K562 (cell line): ENCODE measurements around the gene TCAP. TPM values are rescaled to one million over a fixed set of nuclear protein-coding genes. Genes with fewer than 3 reads are reported as not detected.
A peak's percentile ranks its signal among the peaks of the same experiment; 100 is the strongest.
"Not testable (repeated sequence)": the region's sequence is repeated elsewhere in the genome, so short reads cannot be mapped to it uniquely, and the experiment has no call there.

Experiments used
- ATAC-seq: fragments of 200-7000 bp; cut with Tn5 transposase; 3 replicates; pipeline ENCODE4 v1.9.1; 2020; ENCODE audit warnings: moderate library complexity
- BruUV-seq: library from RNA; stranded (reverse); fragments of 400-500 nt; replicated peaks from 2 replicates; lab custom pipeline; 2021; lab: Mats Ljungman, UMichigan
- CTCF ChIA-PET: fragments of 300-600 bp; formaldehyde crosslinking; extraction: SDS; loops from one replicate; lab custom pipeline; 2021; ENCODE audit warnings: low intra/inter-chr PET ratio; lab: Yijun Ruan, JAX
- POLR2A ChIA-PET: fragments of 300-600, 350-650 bp; sonication (Branson Sonifier 250); formaldehyde crosslinking; extraction: SDS; loops from one replicate; lab custom pipeline; 2021; ENCODE audit warnings: antibody characterized with exemption, inconsistent platforms; lab: Yijun Ruan, JAX
- DNase-seq, 4 experiments: peaks; one replicate each; pipeline versions ENCODE4 v3.0.0 to v3.0.0-alpha.2; 2011 to 2018; ENCODE audit warnings: low spot score in 3 of 4, mixed read lengths in 3 of 4; ENCODE audit errors: extremely low read depth in 1 of 4
- FAIRE-seq: peaks from 2 replicates; lab custom pipeline; 2011; peaks lifted over from hg19 to GRCh38; lab: Jason Lieb, UNC
- H2AFZ ChIP-seq: 2 replicates; pipeline ENCODE4 v1.6.0; 2011; ENCODE audit warnings: low read depth, low read length, control low read depth, inconsistent platforms
- H3K27ac ChIP-seq: fragments of 200-600 bp; 3 replicates; pipeline ENCODE4 v1.8.0; 2011; ENCODE audit warnings: low read depth, mild to moderate bottlenecking, control low read depth, inconsistent platforms, low read length, moderate library complexity, mixed read lengths; ENCODE audit errors: extremely low read depth
- H3K27me3 ChIP-seq, 2 experiments: fragments of 300-600 bp in 1 of 2; 2 replicates in 1 of 2; 3 replicates in 1 of 2; pipeline versions ENCODE4 v1.6.0 to v1.8.0; 2011; ENCODE audit warnings: inconsistent platforms in 2 of 2, low read length in 2 of 2, mild to moderate bottlenecking in 1 of 2, mixed read lengths in 1 of 2, moderate library complexity in 1 of 2; ENCODE audit not compliant: control insufficient read depth in 2 of 2, insufficient read depth in 2 of 2
- H3K36me3 ChIP-seq: fragments of 300-600 bp; 3 replicates; pipeline ENCODE4 v1.8.0; 2011; ENCODE audit warnings: mild to moderate bottlenecking, low read length, inconsistent platforms; ENCODE audit not compliant: control insufficient read depth, insufficient read depth
- H3K4me1 ChIP-seq, 2 experiments: fragments of 200-600 bp in 1 of 2; replicated peaks in 1 of 2; 2 replicates in 1 of 2; 3 replicates in 1 of 2; pipeline versions ENCODE4 v1.5.1 to v1.8.0; 2011; ENCODE audit warnings: inconsistent platforms in 2 of 2, low read length in 2 of 2, mild to moderate bottlenecking in 1 of 2, mixed read lengths in 1 of 2, moderate library complexity in 1 of 2; ENCODE audit not compliant: control insufficient read depth in 2 of 2, insufficient read depth in 2 of 2
- H3K4me2 ChIP-seq: 2 replicates; pipeline ENCODE4 v1.6.1; 2011; ENCODE audit warnings: low read length, control low read depth, inconsistent platforms, mixed read lengths; ENCODE audit not compliant: insufficient read depth
- H3K4me3 ChIP-seq: fragments of 200-600 bp; sonication (generic), shearing (Covaris generic); 2 replicates; pipeline ENCODE4 v1.5.1; 2016; ENCODE audit warnings: control low read depth, inconsistent platforms
- H3K79me2 ChIP-seq: fragments of 200-600 bp; 3 replicates; pipeline ENCODE4 v1.8.0; 2011; ENCODE audit warnings: low read length, inconsistent platforms; ENCODE audit not compliant: control insufficient read depth, insufficient read depth
- H3K9ac ChIP-seq, 2 experiments: 2 replicates each; pipeline versions ENCODE4 v1.6.0 to v1.6.1; 2011; ENCODE audit warnings: low read depth in 2 of 2, low read length in 2 of 2, control low read depth in 1 of 2, inconsistent platforms in 1 of 2, mild to moderate bottlenecking in 1 of 2, mixed read lengths in 1 of 2; ENCODE audit not compliant: insufficient read depth in 1 of 2
- H3K9me1 ChIP-seq: one replicate; pipeline ENCODE4 v1.6.0; 2011; ENCODE audit warnings: inconsistent platforms, mild to moderate bottlenecking, low read length, moderate library complexity; ENCODE audit not compliant: control insufficient read depth, insufficient read depth
- H3K9me3 ChIP-seq: replicated peaks from 2 replicates; pipeline ENCODE4 v1.5.1; 2011; ENCODE audit warnings: low read depth, low read length, inconsistent platforms; ENCODE audit not compliant: control insufficient read depth, insufficient read depth
- H4K20me1 ChIP-seq: replicated peaks from 2 replicates; pipeline ENCODE4 v1.6.1; 2011; ENCODE audit warnings: low read length, inconsistent platforms, mixed read lengths; ENCODE audit not compliant: control insufficient read depth, insufficient read depth
- MYNN ChIP-seq, 2 experiments: sonication (generic); formaldehyde crosslinking in 1 of 2; IDR thresholded peaks; 2 replicates each; pipeline versions ENCODE4 v1.5.0 to v1.6.1; 2016 to 2020; ENCODE audit warnings: antibody characterized with exemption in 1 of 2, missing genetic modification reagents in 1 of 2
- RBM25 ChIP-seq: fragments of 200-400 bp; formaldehyde crosslinking; IDR thresholded peaks from 2 replicates; pipeline ENCODE4 v1.6.1; 2018; ENCODE audit warnings: low read length, low read depth, moderate library complexity; ENCODE audit not compliant: severe bottlenecking
- WGBS: fragments of 100-300 bp; shearing (Covaris generic); methylation state at CpG from one replicate; pipeline ENCODE4 v1.1.6; 2016; ENCODE audit warnings: low coverage, mixed read lengths; ENCODE audit not compliant: insufficient coverage; ENCODE audit errors: missing lambda C conversion rate; 5-methylcytosine and 5-hydroxymethylcytosine counted together
- in situ Hi-C: fragments of 300-500 bp; cut with MboI; formaldehyde crosslinking; loops from 4 replicates; pipeline ENCODE4 v1.15.0; 2018; ENCODE audit warnings: inconsistent platforms, mixed read lengths
- intact Hi-C: fragments of 100-400 bp; cut with micrococcal nuclease; formaldehyde crosslinking; loops from 2 replicates; pipeline ENCODE4 v1.14.2; 2022
- polyA plus RNA-seq, 8 experiments: library from polyadenylated mRNA; depleted of rRNA in 4 of 8; stranded (reverse) in 5 of 8; unstranded in 3 of 8; fragments of >200 nt; fragmentation: Nextera tagmentation in 2 of 8; fragmentation: Illumina TruSeq in 1 of 8; extraction: Ambion mirVana in 2 of 8; extraction: Trizol in 1 of 8; gene quantifications; 2 replicates each; pipeline versions ENCODE4 v1.2.1 to v1.2.3, GENCODE V29; 2011 to 2014; ENCODE audit warnings: inconsistent platforms in 1 of 8, missing spikeins in 1 of 8
- total RNA-seq, 7 experiments: library from RNA; depleted of rRNA in 6 of 7; stranded (reverse); fragments of >200 nt in 6 of 7; fragmentation: Illumina TruSeq in 2 of 7; extraction: Trizol in 2 of 7; gene quantifications; 2 replicates each; pipeline versions ENCODE4 v1.2.1 to v1.2.3, GENCODE V29; 2011 to 2021; ENCODE audit warnings: low replicate concordance in 1 of 7
- TF ChIP-seq, protein P1 (sequence below): fragments of 450-650 bp; formaldehyde crosslinking; IDR thresholded peaks from 2 replicates; pipeline ENCODE4 v1.4.0; 2020; ENCODE audit warnings: mild to moderate bottlenecking, mixed read lengths

Gene TCAP
- total and polyA plus RNA-seq, 9 of the 15 experiments (the other 6 are each of a cell fraction or from before 2014, with no cell fraction given): 0.33 to 1.4 (median 0.82) TPM; not detected in 2

DNA sequence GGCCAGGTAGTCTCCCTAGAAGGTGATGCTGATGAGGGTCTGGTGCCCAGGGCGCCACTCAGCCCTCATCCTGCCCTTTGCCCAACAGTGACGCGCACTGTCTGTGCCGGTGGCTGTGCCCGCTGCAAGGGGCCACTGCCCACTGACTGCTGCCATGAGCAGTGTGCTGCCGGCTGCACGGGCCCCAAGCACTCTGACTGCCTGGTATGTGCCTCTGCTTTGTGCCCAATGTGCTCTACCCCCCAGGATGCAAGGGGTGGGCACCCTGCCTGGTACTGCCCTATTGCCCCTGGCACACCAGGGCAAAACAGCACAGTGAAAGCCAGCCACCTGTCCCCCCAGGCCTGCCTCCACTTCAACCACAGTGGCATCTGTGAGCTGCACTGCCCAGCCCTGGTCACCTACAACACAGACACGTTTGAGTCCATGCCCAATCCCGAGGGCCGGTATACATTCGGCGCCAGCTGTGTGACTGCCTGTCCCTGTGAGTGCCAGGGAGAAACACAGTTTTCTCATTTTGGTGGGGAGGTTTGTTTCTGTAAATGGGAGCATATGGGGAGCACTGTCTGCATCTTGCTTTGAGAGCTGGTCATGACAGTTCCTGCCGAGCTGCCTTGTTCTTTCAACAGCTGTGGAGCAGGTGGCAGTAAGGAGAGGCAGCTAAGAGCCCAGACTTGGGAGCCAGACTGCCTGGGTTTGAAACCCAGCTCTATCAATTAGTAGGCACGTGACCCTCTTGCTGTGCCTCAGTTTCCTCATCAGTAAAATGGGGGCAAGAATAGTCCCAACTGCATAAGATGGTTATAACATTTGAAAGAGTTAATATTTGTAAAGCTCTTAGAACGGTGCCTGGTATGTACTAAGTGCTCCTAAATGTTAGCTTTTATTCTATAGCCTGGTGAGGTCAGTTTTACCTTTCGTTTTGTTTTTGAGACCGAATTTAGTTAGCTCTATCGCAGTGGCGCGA, 45.1 kb downstream of the TCAP start:
- no peak for FAIRE-seq
- no peak overlapping the region for H3K4me3 ChIP-seq
- no peak for ATAC-seq
- peaks cover 0 to 20% of the 10 kb centered on the region in 2 experiments; a peak in 2 of 5 replicates for H3K4me1 ChIP-seq
- 54% methylated on average over 17 of the region's 20 CpGs for WGBS
- in situ Hi-C loops: no loop called here
- no peak for DNase-seq
- H3K9me1 ChIP-seq: no peaks in the 10 kb centered on the region
- BruUV-seq: no TSS peak
- H4K20me1 ChIP-seq: no peaks in the 10 kb centered on the region; the same call in 1 of the 2 replicates
- TF ChIP-seq, protein P1, sequence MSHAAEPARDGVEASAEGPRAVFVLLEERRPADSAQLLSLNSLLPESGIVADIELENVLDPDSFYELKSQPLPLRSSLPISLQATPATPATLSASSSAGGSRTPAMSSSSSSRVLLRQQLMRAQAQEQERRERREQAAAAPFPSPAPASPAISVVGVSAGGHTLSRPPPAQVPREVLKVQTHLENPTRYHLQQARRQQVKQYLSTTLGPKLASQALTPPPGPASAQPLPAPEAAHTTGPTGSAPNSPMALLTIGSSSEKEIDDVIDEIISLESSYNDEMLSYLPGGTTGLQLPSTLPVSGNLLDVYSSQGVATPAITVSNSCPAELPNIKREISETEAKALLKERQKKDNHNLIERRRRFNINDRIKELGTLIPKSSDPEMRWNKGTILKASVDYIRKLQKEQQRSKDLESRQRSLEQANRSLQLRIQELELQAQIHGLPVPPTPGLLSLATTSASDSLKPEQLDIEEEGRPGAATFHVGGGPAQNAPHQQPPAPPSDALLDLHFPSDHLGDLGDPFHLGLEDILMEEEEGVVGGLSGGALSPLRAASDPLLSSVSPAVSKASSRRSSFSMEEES (CRISPR knock-in tag): peak; percentile 37; the same call in 1 of the 2 replicates
- TF ChIP-seq RBM25 (peak; percentile 64), MYNN (IDR thresholded peaks at IDR 0.05) (no peak), MYNN (CRISPR knock-in tag; IDR thresholded peaks at IDR 0.05) (no peak)
- TF ChIP-seq, all 486 proteins: peak for 2
- Histone ChIP-seq H3K27me3 (0 out of 5 replicates have a peak, but pooled peaks cover 0 to 5% of the 10 kb centered on the region in 2 experiments), H3K27ac (no peak overlapping the region), H3K9ac (0 out of 4 replicates have a peak overlapping the region, but pooled peaks of 1 of the 2 experiments have one; percentile 59), H3K4me2 (no peak overlapping the region), H3K9me3 (no peaks in the 10 kb centered on the region), H2AFZ (no peak overlapping the region), H3K36me3 (no peaks in the 10 kb centered on the region), H3K79me2 (no peaks in the 10 kb centered on the region)
- ChIA-PET POLR2A (interaction anchor here (1.0 to 1.2 kb wide), 3 partner anchors 10 to 14 kb away, joined by 4 to 5 read pairs (median 5); no protein-coding TSS in a partner anchor), CTCF (no interaction called here)
- intact Hi-C loops: no loop called here

DNA sequence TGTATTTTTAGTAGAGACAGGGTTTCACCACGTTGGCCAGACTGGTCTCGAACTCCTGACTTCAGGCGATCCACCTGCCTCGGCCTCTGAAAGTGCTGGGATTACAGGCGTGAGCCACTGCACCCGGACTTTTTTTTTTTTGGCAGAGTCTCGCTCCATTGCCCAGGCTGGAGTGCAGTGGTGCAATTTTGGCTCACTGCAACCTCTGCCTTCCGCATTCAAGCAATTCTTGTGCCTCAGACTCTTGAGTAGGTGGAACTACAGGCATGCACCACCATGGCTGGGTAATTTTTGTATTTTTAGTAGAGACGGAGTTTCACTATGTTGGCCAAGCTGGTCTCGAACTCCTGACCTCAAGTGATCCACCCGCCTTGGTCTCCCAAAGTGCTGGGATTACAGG, 45.9 kb downstream of the TCAP start:
- in situ Hi-C loops, H2AFZ ChIP-seq: not testable (repeated sequence)
- POLR2A ChIA-PET: interaction anchor here (0.5 to 1.2 kb wide), 4 partner anchors 9 to 22 kb away, joined by 3 to 5 read pairs (median 4); no protein-coding TSS in a partner anchor

More for the DNA sequence above, 45.9 kb downstream of the TCAP start:
- H3K9ac ChIP-seq, H3K9me3 ChIP-seq, DNase-seq, H3K79me2 ChIP-seq, H3K4me3 ChIP-seq, H3K27me3 ChIP-seq, CTCF ChIA-PET, H3K9me1 ChIP-seq, BruUV-seq, H3K36me3 ChIP-seq, intact Hi-C loops, ATAC-seq, FAIRE-seq, H3K4me2 ChIP-seq, H3K27ac ChIP-seq, H4K20me1 ChIP-seq: not testable (repeated sequence)
- H3K4me1 ChIP-seq: peaks cover 0 to 18% of the 10 kb centered on the region in 2 experiments; a peak in 2 of 5 replicates
- 35% methylated on average over 11 of the region's 11 CpGs for WGBS
